HG03460 (cell line): ENCODE data around the gene TBCA.
"Not testable (repeated sequence)": the region's sequence is repeated elsewhere in the genome, so short reads cannot be mapped to it uniquely, and the experiment has no call there.

Experiments
- ATAC-seq: cut with Tn5 transposase; IDR thresholded peaks from one replicate; pipeline ENCODE4 v1.9.1; 2021; ENCODE audit not compliant: unreplicated experiment

Gene TBCA

GRCh38 chr5:77773734-77774280 is 2.3 kb downstream of the TBCA start:
- ATAC-seq: no peak

- ATAC-seq: no peak
These were observed 3.4 kb downstream of the TBCA start for GRCh38 chr5:77772729-77773128.

GRCh38 chr5:77771452-77771851 is 4.7 kb downstream of the TBCA start:
- ATAC-seq: no peak

GRCh38 chr5:77770293-77771005 is 5.7 kb downstream of the TBCA start:
- no peak for ATAC-seq

- ATAC-seq: no peak
These were observed 7.2 kb downstream of the TBCA start for GRCh38 chr5:77768978-77769377.

- ATAC-seq: no peak
These were observed 8.8 kb downstream of the TBCA start for GRCh38 chr5:77767301-77767700.

- no peak for ATAC-seq
These were observed 14.5 kb downstream of the TBCA start for GRCh38 chr5:77761606-77762005.

GRCh38 chr5:77758141-77758938 is 17.8 kb downstream of the TBCA start:
- no peak for ATAC-seq

GRCh38 chr5:77751328-77752023 is 24.7 kb downstream of the TBCA start:
- ATAC-seq: no peak

GRCh38 chr5:77750928-77751327 is 25.2 kb downstream of the TBCA start:
- not testable (repeated sequence) for ATAC-seq

GRCh38 chr5:77748160-77748559 is 28.0 kb downstream of the TBCA start:
- no peak for ATAC-seq

- no peak for ATAC-seq
These were observed 32.0 kb downstream of the TBCA start for GRCh38 chr5:77744116-77744515.

GRCh38 chr5:77743181-77743580 is 33.0 kb downstream of the TBCA start:
- ATAC-seq: no peak

GRCh38 chr5:77741608-77742007 is 34.5 kb downstream of the TBCA start:
- no peak for ATAC-seq

GRCh38 chr5:77734885-77735284 is 41.3 kb downstream of the TBCA start:
- ATAC-seq: no peak

GRCh38 chr5:77733130-77733529 is 43.0 kb downstream of the TBCA start:
- ATAC-seq: no peak

- ATAC-seq: no peak
These were observed 48.9 kb downstream of the TBCA start for GRCh38 chr5:77727190-77727589.

GRCh38 chr5:77725616-77726015 is 50.5 kb downstream of the TBCA start:
- ATAC-seq: no peak

- ATAC-seq: no peak
These were observed 51.2 kb downstream of the TBCA start for GRCh38 chr5:77724934-77725333.

GRCh38 chr5:77719666-77720363 is 56.3 kb downstream of the TBCA start:
- ATAC-seq: no peak
